ENCODE data around the gene OGN.
A peak's percentile ranks its signal among the peaks of the same experiment; 100 is the strongest.

OGN gene

DNA sequence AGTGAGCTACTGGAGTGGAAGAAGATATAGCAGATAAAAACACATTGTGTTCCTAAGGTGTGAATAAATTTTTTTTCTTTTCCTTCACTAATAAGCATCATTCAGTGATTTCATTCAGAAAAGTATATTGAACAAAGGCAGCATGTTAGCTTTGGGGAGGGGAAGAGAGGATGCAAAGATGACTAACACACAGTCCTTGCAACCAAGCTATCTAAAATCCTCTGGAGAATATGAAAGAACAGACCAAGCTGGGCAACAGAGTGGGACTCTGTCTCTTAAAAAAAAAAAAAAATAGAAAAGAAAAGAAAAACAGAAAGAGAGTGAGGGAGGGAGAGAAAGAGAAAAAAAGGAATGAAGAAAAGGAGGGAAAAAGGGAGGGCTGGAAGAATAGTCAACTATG, 42.2 kb upstream of the OGN start (continued):
- no peak for TF ChIP-seq ZNF785 (tag by site-specific recombination; IDR thresholded peaks at IDR 0.05)
- TF ChIP-seq SCRT2 (tag by site-specific recombination; IDR thresholded peaks at IDR 0.05): no peak

- Histone ChIP-seq H3K4me1 (ENCODE audit: control insufficient read depth, insufficient read depth, low read length) (no peaks in the 10 kb centered on the region), H3K9me3 (ENCODE audit: control insufficient read depth, insufficient read depth, low read depth, low read length) (no peaks in the 10 kb centered on the region), H3K4me3 (ENCODE audit: low read depth, low read length) (no peak overlapping the region), H3K36me3 (ENCODE audit: control insufficient read depth in 2 of 2, insufficient read depth in 1 of 2, low read length in 2 of 2) (no peaks in the 10 kb centered on the region), H3K27ac (ENCODE audit: extremely low read depth, low read depth, low read length) (no peak overlapping the region)
- TF ChIP-seq PRDM1 (tag by site-specific recombination; IDR thresholded peaks at IDR 0.05) (no peak), ZIC2 (tag by site-specific recombination; IDR thresholded peaks at IDR 0.05) (0 out of 2 replicates have a peak, but pooled peaks have one; percentile 5)
- ChIA-PET CTCF (interaction anchor here (0.6 to 1.5 kb wide), 4 partner anchors 10 to 305 kb away, joined by 3 to 5 read pairs (median 3); no protein-coding TSS in a partner anchor), POLR2A (no interaction called here)
Observed at GRCh38 chr9:92444841-92445240, 40.5 kb upstream of the OGN start.

GRCh38 chr9:92440751-92441046, 36.3 kb upstream of the OGN start:
- no peaks in the 10 kb centered on the region for H3K4me1 ChIP-seq (ENCODE audit: control insufficient read depth, insufficient read depth, low read length)
- TF ChIP-seq ZNF302 (tag by site-specific recombination; IDR thresholded peaks at IDR 0.05; ENCODE audit: low read depth): no peak
- no peak for TF ChIP-seq GFI1B (tag by site-specific recombination; IDR thresholded peaks at IDR 0.05)
- H3K27ac ChIP-seq (ENCODE audit: extremely low read depth, low read depth, low read length): no peak overlapping the region
- H3K36me3 ChIP-seq (ENCODE audit: control insufficient read depth in 2 of 2, insufficient read depth in 1 of 2, low read length in 2 of 2): no peaks in the 10 kb centered on the region
- no peaks in the 10 kb centered on the region for H3K9me3 ChIP-seq (ENCODE audit: control insufficient read depth, insufficient read depth, low read depth, low read length)
- ChIA-PET CTCF (interaction anchor here (0.9 to 2.5 kb wide), 3 partner anchors 14 to 302 kb away, joined by 3 to 15 read pairs (median 4); no protein-coding TSS in a partner anchor), POLR2A (no interaction called here)
- no peak overlapping the region for H3K4me3 ChIP-seq (ENCODE audit: low read depth, low read length)

- ChIA-PET POLR2A (no interaction called here), CTCF (interaction anchor here (0.9 to 2.5 kb wide), 4 partner anchors 15 to 301 kb away, joined by 3 to 15 read pairs (median 4); no protein-coding TSS in a partner anchor)
- Histone ChIP-seq H3K27ac (ENCODE audit: extremely low read depth, low read depth, low read length) (no peak overlapping the region), H3K9me3 (ENCODE audit: control insufficient read depth, insufficient read depth, low read depth, low read length) (no peaks in the 10 kb centered on the region), H3K4me1 (ENCODE audit: control insufficient read depth, insufficient read depth, low read length) (no peaks in the 10 kb centered on the region), H3K36me3 (ENCODE audit: control insufficient read depth in 2 of 2, insufficient read depth in 1 of 2, low read length in 2 of 2) (no peaks in the 10 kb centered on the region), H3K4me3 (ENCODE audit: low read depth, low read length) (no peak overlapping the region)
- TF ChIP-seq, protein P1, sequence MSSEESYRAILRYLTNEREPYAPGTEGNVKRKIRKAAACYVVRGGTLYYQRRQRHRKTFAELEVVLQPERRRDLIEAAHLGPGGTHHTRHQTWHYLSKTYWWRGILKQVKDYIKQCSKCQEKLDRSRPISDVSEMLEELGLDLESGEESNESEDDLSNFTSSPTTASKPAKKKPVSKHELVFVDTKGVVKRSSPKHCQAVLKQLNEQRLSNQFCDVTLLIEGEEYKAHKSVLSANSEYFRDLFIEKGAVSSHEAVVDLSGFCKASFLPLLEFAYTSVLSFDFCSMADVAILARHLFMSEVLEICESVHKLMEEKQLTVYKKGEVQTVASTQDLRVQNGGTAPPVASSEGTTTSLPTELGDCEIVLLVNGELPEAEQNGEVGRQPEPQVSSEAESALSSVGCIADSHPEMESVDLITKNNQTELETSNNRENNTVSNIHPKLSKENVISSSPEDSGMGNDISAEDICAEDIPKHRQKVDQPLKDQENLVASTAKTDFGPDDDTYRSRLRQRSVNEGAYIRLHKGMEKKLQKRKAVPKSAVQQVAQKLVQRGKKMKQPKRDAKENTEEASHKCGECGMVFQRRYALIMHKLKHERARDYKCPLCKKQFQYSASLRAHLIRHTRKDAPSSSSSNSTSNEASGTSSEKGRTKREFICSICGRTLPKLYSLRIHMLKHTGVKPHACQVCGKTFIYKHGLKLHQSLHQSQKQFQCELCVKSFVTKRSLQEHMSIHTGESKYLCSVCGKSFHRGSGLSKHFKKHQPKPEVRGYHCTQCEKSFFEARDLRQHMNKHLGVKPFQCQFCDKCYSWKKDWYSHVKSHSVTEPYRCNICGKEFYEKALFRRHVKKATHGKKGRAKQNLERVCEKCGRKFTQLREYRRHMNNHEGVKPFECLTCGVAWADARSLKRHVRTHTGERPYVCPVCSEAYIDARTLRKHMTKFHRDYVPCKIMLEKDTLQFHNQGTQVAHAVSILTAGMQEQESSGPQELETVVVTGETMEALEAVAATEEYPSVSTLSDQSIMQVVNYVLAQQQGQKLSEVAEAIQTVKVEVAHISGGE (tag by site-specific recombination; conservative IDR thresholded peaks at IDR 0.05; ENCODE audit: low read depth): peak; percentile 70
- TF ChIP-seq ZNF19 (tag by site-specific recombination; IDR thresholded peaks at IDR 0.05; ENCODE audit: low read depth): 0 out of 2 replicates have a peak, but pooled peaks have one; percentile 68
- no peak for TF ChIP-seq ZNF114 (tag by site-specific recombination; IDR thresholded peaks at IDR 0.05)
- peak; percentile 13; the same call in 1 of the 2 replicates for TF ChIP-seq ZNF341 (tag by site-specific recombination; IDR thresholded peaks at IDR 0.05; ENCODE audit: low read depth)
- TF ChIP-seq ZNF292 (tag by site-specific recombination; IDR thresholded peaks at IDR 0.05; ENCODE audit: borderline replicate concordance, low read depth): no peak
- no peak for TF ChIP-seq ZNF146 (tag by site-specific recombination; IDR thresholded peaks at IDR 0.05)
- TF ChIP-seq GLIS2 (tag by site-specific recombination; IDR thresholded peaks at IDR 0.05): no peak
- TF ChIP-seq SETDB1 (IDR thresholded peaks at IDR 0.05; ENCODE audit: insufficient read length, low read length): no peak
- no peak for TF ChIP-seq HOXD13 (CRISPR knock-in tag; IDR thresholded peaks at IDR 0.05; ENCODE audit: borderline replicate concordance)
- no peak for TF ChIP-seq ZBTB6 (tag by site-specific recombination; IDR thresholded peaks at IDR 0.05)
- peak; percentile 63 for TF ChIP-seq ZNF623 (tag by site-specific recombination; IDR thresholded peaks at IDR 0.05)
- peak; percentile 76 for TF ChIP-seq ZNF555 (tag by site-specific recombination; conservative IDR thresholded peaks at IDR 0.05)
- no peak for TF ChIP-seq ZNF211 (tag by site-specific recombination; IDR thresholded peaks at IDR 0.05; ENCODE audit: low read depth)
- no peak for TF ChIP-seq ZNF416 (tag by site-specific recombination; IDR thresholded peaks at IDR 0.05)
Observed at GRCh38 chr9:92439921-92440750, 35.8 kb upstream of the OGN start.

Data from HEK293 (cell line).